LoVo (cell line): ENCODE results near the gene TNS1.
"Not testable (repeated sequence)": the region's sequence is repeated elsewhere in the genome, so short reads cannot be mapped to it uniquely, and the experiment has no call there.

Source experiments
- DNase-seq: peaks from one replicate; pipeline ENCODE4 v3.0.0-alpha.2; 2016; ENCODE audit warnings: low spot score

TNS1 gene

GRCh38 chr2:217808967-217809366 is 193.8 kb downstream of the TNS1 start:
- not testable (repeated sequence) for DNase-seq

- DNase-seq: no peak
Measured at GRCh38 chr2:217808326-217808725, 194.5 kb downstream of the TNS1 start.

- no peak for DNase-seq
Measured at GRCh38 chr2:217807753-217808152, 195.0 kb downstream of the TNS1 start.

GRCh38 chr2:217807025-217807424 is 195.8 kb downstream of the TNS1 start:
- no peak for DNase-seq

- DNase-seq: no peak
Measured at GRCh38 chr2:217806482-217806765, 196.4 kb downstream of the TNS1 start.

GRCh38 chr2:217805668-217806481 is 196.9 kb downstream of the TNS1 start:
- DNase-seq: no peak

GRCh38 chr2:217804791-217805667 is 197.8 kb downstream of the TNS1 start:
- no peak for DNase-seq

- no peak for DNase-seq
Measured at GRCh38 chr2:217804338-217804737, 198.5 kb downstream of the TNS1 start.

GRCh38 chr2:217803653-217803960 is 199.2 kb downstream of the TNS1 start:
- no peak for DNase-seq

GRCh38 chr2:217802876-217803652 is 199.7 kb downstream of the TNS1 start:
- DNase-seq: no peak

GRCh38 chr2:217802266-217802665 is 200.5 kb downstream of the TNS1 start:
- DNase-seq: no peak

- no peak for DNase-seq
Measured at GRCh38 chr2:217801711-217802110, 201.1 kb downstream of the TNS1 start.

GRCh38 chr2:217801115-217801531 is 201.7 kb downstream of the TNS1 start:
- no peak for DNase-seq

GRCh38 chr2:217800433-217801114 is 202.2 kb downstream of the TNS1 start:
- no peak for DNase-seq

GRCh38 chr2:217799563-217800432 is 203.0 kb downstream of the TNS1 start:
- DNase-seq: no peak

- no peak for DNase-seq
Measured at GRCh38 chr2:217798743-217799562, 203.8 kb downstream of the TNS1 start.

- DNase-seq: no peak
Measured at GRCh38 chr2:217798191-217798590, 204.6 kb downstream of the TNS1 start.

- DNase-seq: no peak
Measured at GRCh38 chr2:217797661-217798069, 205.1 kb downstream of the TNS1 start.

- DNase-seq: no peak
Measured at GRCh38 chr2:217797165-217797564, 205.6 kb downstream of the TNS1 start.
